ENCODE measurements around the gene GOLGA6L9.
"Not testable (repeated sequence)": the region's sequence is repeated elsewhere in the genome, so short reads cannot be mapped to it uniquely, and the experiment has no call there.

Gene GOLGA6L9

DNA sequence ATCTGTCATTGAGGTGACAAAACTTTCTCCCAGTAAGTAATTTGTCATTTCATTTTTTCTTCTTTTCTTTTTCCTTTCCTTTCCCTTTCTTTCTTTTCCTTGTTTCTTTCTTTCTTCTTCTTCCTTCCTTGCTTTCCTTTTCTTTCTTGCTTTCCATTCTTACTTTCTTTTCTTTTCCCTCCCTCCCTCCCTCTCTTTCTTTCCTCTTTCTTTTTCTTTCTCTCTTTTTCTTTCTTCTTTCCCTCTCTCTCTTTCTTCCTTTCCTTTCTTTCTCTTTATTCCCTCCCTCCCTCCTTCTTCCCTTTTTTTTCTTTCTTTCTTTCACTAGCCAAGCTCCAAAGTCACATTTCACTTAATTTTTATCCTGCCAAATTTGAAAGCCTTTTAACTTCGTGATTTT is 2.5 kb upstream of the GOLGA6L9 start:
- not testable (repeated sequence) for H3K9me2 ChIP-seq (replicated peaks; ENCODE audit: insufficient read depth, low read length); H3K79me2 ChIP-seq (ENCODE audit: low read length); H4K20me1 ChIP-seq (ENCODE audit: insufficient read depth, low read length); H3K9me3 ChIP-seq (replicated peaks; ENCODE audit: insufficient read depth, low read length); DNase-seq; H3F3A ChIP-seq (ENCODE audit: insufficient read depth, low read length); H3K4me1 ChIP-seq (ENCODE audit: low read length); H3K27ac ChIP-seq (ENCODE audit: low read length); H3K36me3 ChIP-seq (replicated peaks; ENCODE audit: insufficient read depth, low read length); H3K4me2 ChIP-seq (ENCODE audit: low read depth, low read length); H2AFZ ChIP-seq (ENCODE audit: low read length); H3K9ac ChIP-seq (ENCODE audit: low read length); H3K27me3 ChIP-seq (replicated peaks; ENCODE audit: insufficient read depth, low read length); H3K4me3 ChIP-seq (ENCODE audit: low read length)

DNA sequence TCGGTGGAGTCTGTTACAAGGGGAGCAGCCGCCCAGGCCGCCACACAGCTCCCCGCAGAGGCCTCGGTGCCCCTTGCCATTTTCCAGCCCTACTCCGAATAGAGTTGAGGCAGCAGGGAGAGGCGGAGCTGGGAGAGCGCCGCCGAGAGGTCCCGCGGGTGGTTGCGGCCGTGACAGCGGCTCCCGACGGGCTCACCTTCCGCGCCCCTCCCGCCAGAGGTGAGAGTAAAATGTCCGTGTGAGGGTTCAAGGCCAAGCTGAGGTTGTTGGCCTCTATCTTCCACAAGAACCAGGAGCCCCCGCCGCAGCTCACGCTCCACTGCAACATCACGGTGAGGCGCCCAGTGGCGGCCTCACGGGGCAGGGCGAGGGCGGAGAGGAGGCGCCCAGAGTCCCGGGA is 15.8 kb downstream of the GOLGA6L9 start:
- H3K9ac ChIP-seq (ENCODE audit: low read length); DNase-seq: not testable (repeated sequence)
- peak overlapping the region; percentile 47; the same call in 1 of the 2 replicates for H3K4me2 ChIP-seq (ENCODE audit: low read depth, low read length)

DNA sequence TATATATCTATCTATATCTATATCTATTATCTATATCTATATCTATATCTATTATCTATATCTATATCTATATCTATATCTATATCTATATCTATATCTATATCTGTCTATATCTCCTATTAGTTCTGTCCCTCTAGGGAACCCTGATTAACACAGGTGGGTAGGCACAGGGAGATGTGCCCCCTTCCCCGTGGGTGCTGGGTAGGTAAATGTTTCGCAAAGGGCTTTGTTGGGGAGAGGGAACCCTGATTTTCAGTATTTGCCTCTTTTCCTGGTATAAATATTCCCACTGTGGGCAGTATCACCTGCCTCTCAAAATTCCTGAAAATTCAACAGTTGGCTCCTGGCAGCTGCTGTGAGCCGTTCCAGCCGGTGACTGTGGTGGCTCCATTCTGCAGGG is 27.7 kb downstream of the GOLGA6L9 start:
- not testable (repeated sequence) for H3K79me2 ChIP-seq (ENCODE audit: low read length); H3K4me2 ChIP-seq (ENCODE audit: low read depth, low read length); DNase-seq

More for the DNA sequence above, 15.8 kb downstream of the GOLGA6L9 start:
- not testable (repeated sequence) for H3K9me3 ChIP-seq (replicated peaks; ENCODE audit: insufficient read depth, low read length); H3K27ac ChIP-seq (ENCODE audit: low read length); H3F3A ChIP-seq (ENCODE audit: insufficient read depth, low read length); H3K79me2 ChIP-seq (ENCODE audit: low read length); H3K4me1 ChIP-seq (ENCODE audit: low read length); H4K20me1 ChIP-seq (ENCODE audit: insufficient read depth, low read length); H3K9me2 ChIP-seq (replicated peaks; ENCODE audit: insufficient read depth, low read length); H3K36me3 ChIP-seq (replicated peaks; ENCODE audit: insufficient read depth, low read length); H3K27me3 ChIP-seq (replicated peaks; ENCODE audit: insufficient read depth, low read length)
- H2AFZ ChIP-seq (ENCODE audit: low read length): 0 out of 2 replicates have a peak overlapping the region, but pooled peaks have one; percentile 23
- H3K4me3 ChIP-seq (ENCODE audit: low read length): peak overlapping the region; percentile 36

DNA sequence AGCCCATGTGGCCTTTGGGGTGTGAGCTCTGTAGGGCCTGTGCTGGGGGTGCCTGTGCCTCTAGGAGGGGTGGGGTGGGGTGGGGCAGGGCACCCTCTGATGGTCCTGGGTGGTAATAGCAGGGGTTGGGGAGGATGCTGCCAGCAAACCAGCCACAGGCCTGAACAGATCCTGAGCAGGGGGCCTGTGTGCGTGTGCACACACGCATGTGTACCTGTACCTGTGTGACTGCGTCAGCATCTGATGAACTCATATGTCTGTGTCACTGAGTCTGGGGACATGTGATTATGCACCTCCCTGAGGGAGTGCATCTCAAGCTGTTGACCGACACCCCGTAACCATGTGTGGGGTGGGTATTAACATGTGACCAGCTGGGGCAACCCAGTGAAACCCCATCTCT is 36.0 kb downstream of the GOLGA6L9 start:
- not testable (repeated sequence) for H3F3A ChIP-seq (ENCODE audit: insufficient read depth, low read length); H3K27ac ChIP-seq (ENCODE audit: low read length); H3K79me2 ChIP-seq (ENCODE audit: low read length); H2AFZ ChIP-seq (ENCODE audit: low read length); H3K9me3 ChIP-seq (replicated peaks; ENCODE audit: insufficient read depth, low read length); H3K9ac ChIP-seq (ENCODE audit: low read length); H3K9me2 ChIP-seq (replicated peaks; ENCODE audit: insufficient read depth, low read length); H3K4me3 ChIP-seq (ENCODE audit: low read length); H3K4me1 ChIP-seq (ENCODE audit: low read length); H3K36me3 ChIP-seq (replicated peaks; ENCODE audit: insufficient read depth, low read length); H3K4me2 ChIP-seq (ENCODE audit: low read depth, low read length); DNase-seq; H4K20me1 ChIP-seq (ENCODE audit: insufficient read depth, low read length); H3K27me3 ChIP-seq (replicated peaks; ENCODE audit: insufficient read depth, low read length)

More for the DNA sequence above, 27.7 kb downstream of the GOLGA6L9 start:
- not testable (repeated sequence) for H3K9ac ChIP-seq (ENCODE audit: low read length); H3K27me3 ChIP-seq (replicated peaks; ENCODE audit: insufficient read depth, low read length); H2AFZ ChIP-seq (ENCODE audit: low read length); H3K9me2 ChIP-seq (replicated peaks; ENCODE audit: insufficient read depth, low read length); H3K4me3 ChIP-seq (ENCODE audit: low read length); H3F3A ChIP-seq (ENCODE audit: insufficient read depth, low read length); H3K9me3 ChIP-seq (replicated peaks; ENCODE audit: insufficient read depth, low read length); H3K27ac ChIP-seq (ENCODE audit: low read length); H3K4me1 ChIP-seq (ENCODE audit: low read length); H3K36me3 ChIP-seq (replicated peaks; ENCODE audit: insufficient read depth, low read length); H4K20me1 ChIP-seq (ENCODE audit: insufficient read depth, low read length)

DNA sequence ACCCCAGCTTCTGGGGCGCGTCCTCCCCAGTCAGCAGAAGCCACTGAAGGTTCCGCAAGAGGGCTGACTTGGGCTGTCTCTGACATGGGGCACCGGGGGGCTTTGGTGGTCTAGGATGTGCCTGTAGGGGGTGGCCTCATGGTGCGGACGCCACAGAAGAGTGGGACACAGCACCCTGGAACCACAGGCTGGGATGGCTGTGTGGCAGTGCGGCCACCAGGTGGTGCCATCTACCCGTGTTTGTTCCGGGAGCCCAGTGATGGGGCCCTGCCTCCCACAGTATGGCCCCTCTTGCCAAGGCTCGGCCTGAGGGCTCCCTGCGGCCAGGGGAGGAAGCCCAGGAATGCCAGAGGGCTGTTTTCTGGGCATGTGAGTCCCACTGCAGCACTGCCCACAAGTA is 38.6 kb downstream of the GOLGA6L9 start:
- H3K4me2 ChIP-seq (ENCODE audit: low read depth, low read length); H3K79me2 ChIP-seq (ENCODE audit: low read length); H3K27me3 ChIP-seq (replicated peaks; ENCODE audit: insufficient read depth, low read length); H3K27ac ChIP-seq (ENCODE audit: low read length); H4K20me1 ChIP-seq (ENCODE audit: insufficient read depth, low read length); H3K9me3 ChIP-seq (replicated peaks; ENCODE audit: insufficient read depth, low read length); H3K4me3 ChIP-seq (ENCODE audit: low read length); H2AFZ ChIP-seq (ENCODE audit: low read length); DNase-seq; H3K36me3 ChIP-seq (replicated peaks; ENCODE audit: insufficient read depth, low read length); H3K4me1 ChIP-seq (ENCODE audit: low read length); H3K9ac ChIP-seq (ENCODE audit: low read length); H3F3A ChIP-seq (ENCODE audit: insufficient read depth, low read length); H3K9me2 ChIP-seq (replicated peaks; ENCODE audit: insufficient read depth, low read length): not testable (repeated sequence)

DNA sequence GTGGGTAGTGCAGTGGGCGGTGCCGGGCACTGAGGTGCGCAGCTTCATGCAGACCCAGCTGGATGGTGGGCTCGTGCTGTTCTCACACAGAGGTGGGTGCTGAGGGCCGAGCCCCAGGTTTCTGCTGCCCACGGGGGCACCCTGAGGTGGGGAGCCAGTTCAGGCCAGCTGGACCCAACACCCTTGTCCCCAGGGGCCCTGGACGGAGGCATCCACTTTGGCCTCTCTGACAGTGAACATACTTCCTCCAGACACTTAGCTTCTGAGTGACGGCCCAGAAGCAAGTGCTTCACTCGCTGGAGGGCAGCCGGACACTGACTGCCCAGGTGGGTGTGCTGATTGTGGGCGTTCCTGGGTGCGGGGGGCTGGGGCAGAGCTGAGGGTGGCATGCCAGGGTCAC is 39.8 kb downstream of the GOLGA6L9 start:
- not testable (repeated sequence) for H3K9ac ChIP-seq (ENCODE audit: low read length); H3K9me3 ChIP-seq (replicated peaks; ENCODE audit: insufficient read depth, low read length); H3K4me3 ChIP-seq (ENCODE audit: low read length); DNase-seq; H4K20me1 ChIP-seq (ENCODE audit: insufficient read depth, low read length); H3K27me3 ChIP-seq (replicated peaks; ENCODE audit: insufficient read depth, low read length); H3K4me1 ChIP-seq (ENCODE audit: low read length); H3K79me2 ChIP-seq (ENCODE audit: low read length); H2AFZ ChIP-seq (ENCODE audit: low read length); H3F3A ChIP-seq (ENCODE audit: insufficient read depth, low read length); H3K36me3 ChIP-seq (replicated peaks; ENCODE audit: insufficient read depth, low read length); H3K9me2 ChIP-seq (replicated peaks; ENCODE audit: insufficient read depth, low read length); H3K4me2 ChIP-seq (ENCODE audit: low read depth, low read length); H3K27ac ChIP-seq (ENCODE audit: low read length)

DNA sequence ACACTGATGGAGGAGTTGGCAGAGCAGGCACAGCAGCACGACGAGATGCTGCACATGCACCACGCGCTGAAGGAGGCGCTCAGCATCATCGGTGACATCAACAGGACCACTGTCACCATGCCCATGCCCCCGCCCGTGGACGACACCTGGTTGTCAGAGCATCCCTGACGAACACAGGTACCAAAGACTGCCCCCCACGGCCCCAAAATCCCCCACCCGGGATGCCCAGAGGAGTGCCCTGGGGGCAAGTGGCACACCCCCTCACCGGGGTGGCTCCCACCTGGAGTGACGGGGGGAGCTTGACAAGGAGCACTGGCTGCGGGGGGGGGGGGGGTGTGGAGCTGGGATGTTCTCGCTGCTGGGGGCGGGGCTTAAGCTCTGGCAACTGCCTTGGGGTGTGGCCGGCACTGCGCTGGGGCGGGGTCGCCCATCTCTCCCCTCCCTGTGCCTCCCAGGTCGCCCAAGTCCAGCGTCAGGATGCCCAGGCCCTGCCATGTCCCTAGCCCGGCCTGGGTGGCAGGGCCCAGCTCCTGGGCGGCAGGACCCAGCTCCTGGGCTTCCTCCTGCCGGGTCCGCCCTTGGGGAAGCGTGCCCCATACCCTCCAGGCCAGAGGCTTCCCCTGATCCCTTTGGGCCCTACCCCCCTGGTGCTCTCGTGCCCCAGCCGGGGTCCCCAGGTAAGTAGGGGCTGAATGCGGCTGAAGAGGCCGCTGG is 42.8 kb downstream of the GOLGA6L9 start:
- not testable (repeated sequence) for H3K9me3 ChIP-seq (replicated peaks; ENCODE audit: insufficient read depth, low read length); H4K20me1 ChIP-seq (ENCODE audit: insufficient read depth, low read length); H3K79me2 ChIP-seq (ENCODE audit: low read length); H3K9ac ChIP-seq (ENCODE audit: low read length); H3K4me1 ChIP-seq (ENCODE audit: low read length); H2AFZ ChIP-seq (ENCODE audit: low read length); H3K36me3 ChIP-seq (replicated peaks; ENCODE audit: insufficient read depth, low read length); H3K9me2 ChIP-seq (replicated peaks; ENCODE audit: insufficient read depth, low read length); H3K27me3 ChIP-seq (replicated peaks; ENCODE audit: insufficient read depth, low read length); H3F3A ChIP-seq (ENCODE audit: insufficient read depth, low read length); DNase-seq; H3K4me3 ChIP-seq (ENCODE audit: low read length); H3K27ac ChIP-seq (ENCODE audit: low read length); H3K4me2 ChIP-seq (ENCODE audit: low read depth, low read length)

DNA sequence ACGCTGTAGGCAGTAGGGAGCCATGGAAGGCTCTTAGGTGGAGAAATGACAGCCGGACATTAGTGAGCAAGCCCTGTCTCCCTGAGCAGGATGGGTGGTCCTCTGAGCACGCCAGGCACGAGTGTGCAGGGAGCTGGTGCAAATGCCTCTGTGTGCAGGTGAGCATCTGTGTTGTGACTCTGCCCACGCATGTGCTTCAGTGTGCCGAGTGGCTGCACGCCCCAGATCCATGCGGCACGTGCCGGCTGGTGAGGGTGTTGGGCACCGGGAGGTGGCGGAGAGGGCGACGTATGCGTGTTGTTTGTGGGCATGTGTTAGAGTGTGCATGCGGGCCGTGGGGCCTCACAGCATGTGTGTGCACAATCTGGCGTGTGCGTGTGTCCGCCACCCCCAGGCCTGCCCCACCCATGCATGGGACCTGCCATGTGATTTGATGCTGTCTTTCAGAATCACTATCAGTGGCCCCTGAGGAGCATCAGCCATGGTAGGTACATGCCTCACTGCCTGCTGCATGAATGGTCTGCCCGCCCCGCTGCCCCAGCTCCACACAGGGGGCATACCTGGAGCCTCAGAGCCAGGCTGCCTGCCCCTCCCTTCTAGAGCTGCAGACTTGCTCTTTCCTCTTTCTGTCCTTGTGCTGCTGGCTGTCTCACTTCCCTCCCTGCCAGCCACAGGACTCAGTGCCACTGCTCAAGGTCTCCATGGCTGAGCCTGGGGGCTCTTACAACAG is 45.1 kb downstream of the GOLGA6L9 start:
- H3K9ac ChIP-seq (ENCODE audit: low read length); H3K27ac ChIP-seq (ENCODE audit: low read length); H3K9me3 ChIP-seq (replicated peaks; ENCODE audit: insufficient read depth, low read length); H4K20me1 ChIP-seq (ENCODE audit: insufficient read depth, low read length); H3K27me3 ChIP-seq (replicated peaks; ENCODE audit: insufficient read depth, low read length); H3F3A ChIP-seq (ENCODE audit: insufficient read depth, low read length); H3K4me1 ChIP-seq (ENCODE audit: low read length); H3K36me3 ChIP-seq (replicated peaks; ENCODE audit: insufficient read depth, low read length); DNase-seq; H2AFZ ChIP-seq (ENCODE audit: low read length); H3K9me2 ChIP-seq (replicated peaks; ENCODE audit: insufficient read depth, low read length); H3K4me2 ChIP-seq (ENCODE audit: low read depth, low read length); H3K4me3 ChIP-seq (ENCODE audit: low read length); H3K79me2 ChIP-seq (ENCODE audit: low read length): not testable (repeated sequence)

Data from MM.1S (cell line).